Left lung (tissue), 10 donors: Measurements from ENCODE around the gene DNAJB1. TPM values are rescaled to one million over a fixed set of nuclear protein-coding genes. Genes with fewer than 3 reads are reported as not detected.
A peak's percentile ranks its signal among the peaks of the same experiment; 100 is the strongest.

ENCODE experiments used
- ATAC-seq: fragments of 200-7000 bp; cut with Tn5 transposase; one replicate; pipeline ENCODE4 v1.9.1; 2020; ENCODE audit warnings: moderate library complexity
- DNase-seq, 4 donors: peaks; one replicate each; pipeline ENCODE4 v3.0.0-alpha.2; 2013 to 2020
- H3K27ac ChIP-seq, 2 donors: fragments of 200-600 bp; sonication (generic) in 1 of 2; one replicate each; pipeline versions ENCODE4 v1.5.0 to v1.8.0; 2020 to 2021
- H3K27me3 ChIP-seq, 2 donors: fragments of 200-600 bp; sonication (generic) in 1 of 2; one replicate each; pipeline versions ENCODE4 v1.5.0 to v1.8.0; 2020 to 2021
- H3K36me3 ChIP-seq, 2 donors: fragments of 200-600 bp; sonication (generic) in 1 of 2; one replicate each; pipeline versions ENCODE4 v1.5.0 to v1.8.0; 2020 to 2021
- H3K4me1 ChIP-seq, 2 donors: fragments of 200-600 bp; one replicate each; pipeline ENCODE4 v1.8.0; 2021
- H3K4me3 ChIP-seq, 2 donors: fragments of 200-600 bp; sonication (generic) in 1 of 2; one replicate each; pipeline versions ENCODE4 v1.5.0 to v1.8.0; 2020 to 2021; ENCODE audit warnings: mild to moderate bottlenecking in 1 of 2
- H3K9me3 ChIP-seq, 2 donors: fragments of 200-600 bp; sonication (generic) in 1 of 2; one replicate each; pipeline versions ENCODE4 v1.5.0 to v1.8.0; 2020 to 2021
- CTCF ChIP-seq, 2 donors: fragments of 200-600 bp; sonication (generic) in 1 of 2; IDR thresholded peaks; one replicate each; pipeline versions ENCODE4 v1.5.0 to v1.8.0; 2021; ENCODE audit warnings: antibody characterized with exemption in 2 of 2
- intact Hi-C, 2 donors: fragments of 100-400 bp; cut with DNase I; formaldehyde crosslinking; loops; one replicate each; pipeline versions ENCODE4 v1.11.2 to v1.14.2; 2022
- polyA plus RNA-seq, 6 donors: library from polyadenylated mRNA; unstranded; fragments of 120-200 nt; gene quantifications; one replicate each; pipeline ENCODE4 v1.2.1, GENCODE V29; 2013; ENCODE audit not compliant: insufficient read length in 6 of 6
- total RNA-seq, 2 donors: library from RNA; stranded (reverse); fragmentation: NEBNext Ultra II Directional; extraction: Animal tissue kit (Norgen Biotek cat#: 25700); gene quantifications; one replicate each; pipeline ENCODE4 v1.2.1, GENCODE V29; 2021
- donor health status: DM: no; HTN: yes; CAD: no.
- donor health status: DM: no; HTN: no; CAD: no.

DNAJB1 gene
- total and polyA plus RNA-seq, 8 donors: 70.8 to 110 (median 91.5) TPM

- H3K36me3 ChIP-seq: peaks cover 0 to 32% of the 10 kb centered on the region in 2 donors
- peaks cover 0 to 9% of the 10 kb centered on the region in 2 donors for H3K4me1 ChIP-seq
- no peaks in the 10 kb centered on the region for H3K27me3 ChIP-seq
- no peak overlapping the region for H3K27ac ChIP-seq
- no peak for DNase-seq
- H3K9me3 ChIP-seq: no peaks in the 10 kb centered on the region
- intact Hi-C loops: no loop called here
- TF ChIP-seq CTCF (IDR thresholded peaks at IDR 0.05): no peak
- H3K4me3 ChIP-seq: no peak overlapping the region
- no peak for ATAC-seq
Observed at GRCh38 chr19:14561847-14562351, 43.7 kb upstream of the DNAJB1 start.

GRCh38 chr19:14561249-14561648 is 43.1 kb upstream of the DNAJB1 start:
- Histone ChIP-seq H3K36me3 (peaks cover 0 to 26% of the 10 kb centered on the region in 2 donors), H3K4me1 (peaks cover 0 to 15% of the 10 kb centered on the region in 2 donors), H3K27ac (no peak overlapping the region), H3K4me3 (no peak overlapping the region), H3K9me3 (no peaks in the 10 kb centered on the region), H3K27me3 (no peaks in the 10 kb centered on the region)
- ATAC-seq (no peak), DNase-seq (no peak)
- intact Hi-C loops: no loop called here
- TF ChIP-seq CTCF (IDR thresholded peaks at IDR 0.05): no peak

- peak overlapping the region in 1 of 2 donors; percentile 28 for H3K27ac ChIP-seq
- H3K4me3 ChIP-seq: no peak overlapping the region
- intact Hi-C loops: no loop called here
- ATAC-seq (no peak), DNase-seq (no peak)
- H3K4me1 ChIP-seq: peaks cover 0 to 15% of the 10 kb centered on the region in 2 donors
- H3K9me3 ChIP-seq: no peaks in the 10 kb centered on the region
- TF ChIP-seq CTCF (IDR thresholded peaks at IDR 0.05): no peak
- no peaks in the 10 kb centered on the region for H3K27me3 ChIP-seq
- H3K36me3 ChIP-seq: peaks cover 0 to 21% of the 10 kb centered on the region in 2 donors
Observed at GRCh38 chr19:14560776-14561108, 42.5 kb upstream of the DNAJB1 start.

- TF ChIP-seq CTCF (IDR thresholded peaks at IDR 0.05): no peak
- peak overlapping the region in 1 of 2 donors; percentile 28 for H3K27ac ChIP-seq
- ATAC-seq: no peak
- H3K36me3 ChIP-seq: peaks cover 0 to 15% of the 10 kb centered on the region in 2 donors
- DNase-seq: no peak
- no peaks in the 10 kb centered on the region for H3K27me3 ChIP-seq
- H3K4me3 ChIP-seq: no peak overlapping the region
- intact Hi-C loops: no loop called here
- no peaks in the 10 kb centered on the region for H3K9me3 ChIP-seq
- peaks cover 0 to 15% of the 10 kb centered on the region in 2 donors for H3K4me1 ChIP-seq
Observed at GRCh38 chr19:14559916-14560775, 41.9 kb upstream of the DNAJB1 start.

- H3K9me3 ChIP-seq: no peaks in the 10 kb centered on the region
- H3K36me3 ChIP-seq: peaks cover 0 to 4% of the 10 kb centered on the region in 2 donors
- TF ChIP-seq CTCF (IDR thresholded peaks at IDR 0.05): no peak
- ATAC-seq: no peak
- H3K27ac ChIP-seq: no peak overlapping the region
- no peak overlapping the region for H3K4me3 ChIP-seq
- DNase-seq: peak in 1 of 4 donors; percentile 68
- peaks cover 0 to 15% of the 10 kb centered on the region in 2 donors for H3K4me1 ChIP-seq
- H3K27me3 ChIP-seq: no peaks in the 10 kb centered on the region
- intact Hi-C loops: no loop called here
Observed at GRCh38 chr19:14558370-14559066, 40.3 kb upstream of the DNAJB1 start.
